Endothelial cell (in vitro differentiated cells): ENCODE data around the gene ST3GAL5. TPM values are rescaled to one million over a fixed set of nuclear protein-coding genes. Genes with fewer than 3 reads are reported as not detected.
"Not testable (repeated sequence)": the region's sequence is repeated elsewhere in the genome, so short reads cannot be mapped to it uniquely, and the experiment has no call there.

Source experiments
- DNase-seq: peaks from one replicate; pipeline ENCODE4 v3.0.0; 2021; ENCODE audit warnings: low spot score
- H3K27ac Mint-ChIP-seq: one replicate; pipeline ENCODE4 v1.8.0; 2021; ENCODE audit warnings: mixed read lengths, inconsistent platforms; ENCODE audit not compliant: unreplicated experiment
- H3K27me3 Mint-ChIP-seq: one replicate; pipeline ENCODE4 v1.8.0; 2021; ENCODE audit warnings: mild to moderate bottlenecking, moderate library complexity, mixed read lengths, inconsistent platforms; ENCODE audit not compliant: unreplicated experiment
- H3K36me3 Mint-ChIP-seq: one replicate; pipeline ENCODE4 v1.8.0; 2021; ENCODE audit warnings: mild to moderate bottlenecking, low read depth, mixed read lengths, inconsistent platforms; ENCODE audit not compliant: unreplicated experiment
- H3K4me1 Mint-ChIP-seq: one replicate; pipeline ENCODE4 v1.8.0; 2021; ENCODE audit warnings: mild to moderate bottlenecking, mixed read lengths, inconsistent platforms; ENCODE audit not compliant: unreplicated experiment
- H3K4me3 Mint-ChIP-seq: one replicate; pipeline ENCODE4 v1.8.0; 2021; ENCODE audit warnings: mild to moderate bottlenecking, mixed read lengths, inconsistent platforms; ENCODE audit not compliant: unreplicated experiment
- H3K9me3 Mint-ChIP-seq: one replicate; pipeline ENCODE4 v1.8.0; 2021; ENCODE audit warnings: mixed read lengths, inconsistent platforms; ENCODE audit not compliant: unreplicated experiment
- total RNA-seq: library from RNA; stranded (reverse); fragmentation: NEBNext Ultra II Directional; extraction: Animal tissue kit (Norgen Biotek cat#: 25700); gene quantifications from one replicate; pipeline ENCODE4 v1.2.1, GENCODE V29; 2021; ENCODE audit not compliant: unreplicated experiment
- TF ChIP-seq, protein P1 (sequence below): fragments of 200-600 bp; sonication (generic); IDR thresholded peaks from one replicate; pipeline ENCODE4 v1.5.0; 2021; ENCODE audit warnings: antibody characterized with exemption; ENCODE audit not compliant: unreplicated experiment

Gene ST3GAL5
- total RNA-seq, 1 donor from 2014 or later = 49.8 TPM

GRCh38 chr2:85935746-85936208 lies 47.0 kb upstream of the ST3GAL5 start:
- no peak for DNase-seq
- H3K36me3 Mint-ChIP-seq = no peaks in the 10 kb centered on the region
- no peaks in the 10 kb centered on the region for H3K9me3 Mint-ChIP-seq

GRCh38 chr2:85935170-85935745 lies 46.5 kb upstream of the ST3GAL5 start:
- TF ChIP-seq, protein P1, sequence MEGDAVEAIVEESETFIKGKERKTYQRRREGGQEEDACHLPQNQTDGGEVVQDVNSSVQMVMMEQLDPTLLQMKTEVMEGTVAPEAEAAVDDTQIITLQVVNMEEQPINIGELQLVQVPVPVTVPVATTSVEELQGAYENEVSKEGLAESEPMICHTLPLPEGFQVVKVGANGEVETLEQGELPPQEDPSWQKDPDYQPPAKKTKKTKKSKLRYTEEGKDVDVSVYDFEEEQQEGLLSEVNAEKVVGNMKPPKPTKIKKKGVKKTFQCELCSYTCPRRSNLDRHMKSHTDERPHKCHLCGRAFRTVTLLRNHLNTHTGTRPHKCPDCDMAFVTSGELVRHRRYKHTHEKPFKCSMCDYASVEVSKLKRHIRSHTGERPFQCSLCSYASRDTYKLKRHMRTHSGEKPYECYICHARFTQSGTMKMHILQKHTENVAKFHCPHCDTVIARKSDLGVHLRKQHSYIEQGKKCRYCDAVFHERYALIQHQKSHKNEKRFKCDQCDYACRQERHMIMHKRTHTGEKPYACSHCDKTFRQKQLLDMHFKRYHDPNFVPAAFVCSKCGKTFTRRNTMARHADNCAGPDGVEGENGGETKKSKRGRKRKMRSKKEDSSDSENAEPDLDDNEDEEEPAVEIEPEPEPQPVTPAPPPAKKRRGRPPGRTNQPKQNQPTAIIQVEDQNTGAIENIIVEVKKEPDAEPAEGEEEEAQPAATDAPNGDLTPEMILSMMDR = no peak
- no peaks in the 10 kb centered on the region for H3K9me3 Mint-ChIP-seq
- no peak overlapping the region for H3K27ac Mint-ChIP-seq
- DNase-seq = no peak
- H3K36me3 Mint-ChIP-seq = no peaks in the 10 kb centered on the region
- peaks cover under 1% of the 10 kb centered on the region for H3K27me3 Mint-ChIP-seq
- H3K4me3 Mint-ChIP-seq = no peak overlapping the region
- H3K4me1 Mint-ChIP-seq = peaks cover 18% of the 10 kb centered on the region

More at GRCh38 chr2:85935746-85936208, 47.0 kb upstream of the ST3GAL5 start:
- peaks cover 18% of the 10 kb centered on the region for H3K4me1 Mint-ChIP-seq
- no peaks in the 10 kb centered on the region for H3K27me3 Mint-ChIP-seq
- TF ChIP-seq, protein P1 = no peak
- no peak overlapping the region for H3K27ac Mint-ChIP-seq
- H3K4me3 Mint-ChIP-seq = no peak overlapping the region

DNA sequence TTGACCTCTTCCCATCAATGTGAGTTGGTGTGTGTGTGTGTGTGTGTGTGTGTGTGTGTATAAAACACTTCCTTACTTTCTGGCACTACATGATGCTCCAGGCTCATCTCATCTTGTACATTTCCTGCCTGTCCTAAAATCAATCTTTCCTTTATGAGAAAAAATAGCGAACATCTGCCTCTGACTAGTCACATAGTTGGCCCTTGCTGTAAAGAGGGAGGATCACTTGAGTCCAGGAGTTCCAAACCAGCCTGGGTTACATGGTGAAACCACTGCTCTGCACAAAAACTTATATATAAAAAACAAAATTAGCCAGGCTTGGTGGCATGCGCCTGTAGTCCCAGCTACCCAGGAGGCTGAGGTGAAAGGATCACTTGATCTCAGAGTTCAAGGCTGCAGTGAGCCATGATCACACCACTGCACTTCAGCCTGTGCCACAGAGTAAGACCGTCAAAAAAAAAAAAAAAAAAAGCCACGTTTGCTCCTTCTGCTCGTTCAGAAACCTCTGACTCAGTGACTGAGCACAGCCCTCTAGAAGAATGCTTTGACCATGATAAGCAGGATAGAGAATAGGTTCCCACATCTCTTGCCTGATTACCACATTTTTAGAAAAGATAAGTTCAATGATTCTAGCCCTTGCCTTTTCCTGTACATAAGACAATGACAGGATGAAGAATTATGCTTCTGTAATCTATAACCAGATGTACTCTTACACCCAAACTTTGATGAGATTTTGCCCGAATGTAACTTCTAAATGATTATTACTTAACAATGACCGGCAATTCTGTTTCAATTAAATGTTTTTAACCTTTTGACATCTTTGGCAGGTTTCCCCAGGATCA lies 45.2 kb upstream of the ST3GAL5 start:
- Mint-ChIP-seq H3K36me3 (no peaks in the 10 kb centered on the region), H3K27ac (peak overlapping the region; percentile 84), H3K9me3 (no peaks in the 10 kb centered on the region), H3K4me1 (peaks cover 18% of the 10 kb centered on the region), H3K27me3 (peaks cover 2% of the 10 kb centered on the region), H3K4me3 (no peak overlapping the region)
- DNase-seq = no peak
- TF ChIP-seq, protein P1 = no peak

DNA sequence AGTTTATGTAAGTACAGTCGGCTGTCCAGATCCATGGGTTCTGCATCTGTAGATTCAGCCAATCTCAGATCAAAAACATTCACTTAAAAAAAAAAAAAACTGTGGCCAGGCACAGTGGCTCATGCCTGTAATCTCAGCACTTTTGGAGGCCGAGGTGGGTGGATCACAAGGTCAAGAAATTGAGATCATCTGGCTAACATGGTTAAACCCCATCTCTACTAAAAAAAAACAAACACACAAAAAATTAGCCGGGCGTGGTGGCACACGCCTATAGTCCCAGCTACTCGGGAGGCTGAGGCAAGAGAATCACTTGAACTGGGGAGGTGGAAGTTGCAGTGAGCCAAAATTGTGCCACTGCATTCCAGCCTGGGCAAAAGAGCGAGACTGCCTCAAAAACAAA lies 42.4 kb upstream of the ST3GAL5 start:
- not testable (repeated sequence) for DNase-seq, H3K36me3 Mint-ChIP-seq, H3K27me3 Mint-ChIP-seq, H3K27ac Mint-ChIP-seq, H3K4me3 Mint-ChIP-seq, H3K9me3 Mint-ChIP-seq
- H3K4me1 Mint-ChIP-seq = peaks cover 18% of the 10 kb centered on the region

DNA sequence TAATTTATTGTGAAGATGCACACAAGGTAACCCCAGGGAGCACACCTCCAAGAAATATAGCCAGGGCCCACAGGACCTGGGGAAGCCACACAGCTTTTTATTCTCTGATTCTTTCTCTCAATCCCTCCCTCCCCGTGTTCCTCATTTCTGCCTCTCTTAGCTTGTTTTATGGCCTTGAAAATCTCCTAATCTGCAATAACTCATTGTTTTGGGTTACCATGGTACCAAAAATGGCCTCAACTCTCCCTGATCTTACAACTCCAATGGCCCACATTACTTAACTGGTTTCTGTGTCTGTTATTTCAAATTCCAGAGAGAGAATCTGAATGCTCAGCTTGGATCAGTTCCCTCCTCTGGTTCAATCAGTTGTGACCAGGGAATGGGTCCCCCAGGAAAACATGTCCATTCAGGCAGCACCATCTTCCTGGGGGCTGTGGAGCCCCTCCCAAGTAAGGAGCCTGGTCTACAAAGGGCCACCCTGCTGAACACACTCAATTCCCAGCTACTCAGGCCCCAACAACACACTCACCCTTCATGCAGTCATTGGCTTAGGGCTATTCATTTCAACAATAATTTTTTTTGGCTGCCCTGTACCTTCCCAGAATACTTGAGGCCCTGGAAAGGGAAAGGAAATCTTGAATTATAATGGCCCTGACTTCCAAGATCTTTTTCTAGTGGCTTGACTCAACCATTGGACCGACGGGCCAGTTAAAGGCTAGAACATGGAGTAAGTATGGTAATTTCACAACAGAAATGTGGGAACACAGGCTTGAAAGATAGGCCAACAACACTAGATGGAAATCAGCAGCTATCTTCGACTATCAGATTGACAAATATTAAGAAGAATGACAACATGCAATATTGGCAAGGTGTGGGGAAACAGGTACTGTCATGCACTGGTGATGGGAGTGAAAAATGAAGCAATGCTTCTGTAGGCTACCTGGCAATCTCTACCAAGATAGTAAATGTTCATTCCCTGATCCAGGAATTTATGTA lies 41.6 kb upstream of the ST3GAL5 start:
- no peak for DNase-seq
- Mint-ChIP-seq H3K27me3 (peaks cover 6% of the 10 kb centered on the region), H3K4me3 (no peak overlapping the region), H3K9me3 (no peaks in the 10 kb centered on the region), H3K36me3 (no peaks in the 10 kb centered on the region), H3K27ac (no peak overlapping the region), H3K4me1 (peaks cover 13% of the 10 kb centered on the region)
- TF ChIP-seq, protein P1 = no peak
